Measurements from ENCODE around the gene BCOR.

- TF ChIP-seq CTCF (conservative IDR thresholded peaks at IDR 0.05) (no peak), ZFX (IDR thresholded peaks at IDR 0.05) (no peak)
These were observed 23.4 kb downstream of the BCOR start for GRCh38 chrX:40074080-40074958.

All from C4-2B (cell line).